ENCODE measurements around the gene CCDC74A.
"Not testable (repeated sequence)": the region's sequence is repeated elsewhere in the genome, so short reads cannot be mapped to it uniquely, and the experiment has no call there.

Gene CCDC74A

DNA sequence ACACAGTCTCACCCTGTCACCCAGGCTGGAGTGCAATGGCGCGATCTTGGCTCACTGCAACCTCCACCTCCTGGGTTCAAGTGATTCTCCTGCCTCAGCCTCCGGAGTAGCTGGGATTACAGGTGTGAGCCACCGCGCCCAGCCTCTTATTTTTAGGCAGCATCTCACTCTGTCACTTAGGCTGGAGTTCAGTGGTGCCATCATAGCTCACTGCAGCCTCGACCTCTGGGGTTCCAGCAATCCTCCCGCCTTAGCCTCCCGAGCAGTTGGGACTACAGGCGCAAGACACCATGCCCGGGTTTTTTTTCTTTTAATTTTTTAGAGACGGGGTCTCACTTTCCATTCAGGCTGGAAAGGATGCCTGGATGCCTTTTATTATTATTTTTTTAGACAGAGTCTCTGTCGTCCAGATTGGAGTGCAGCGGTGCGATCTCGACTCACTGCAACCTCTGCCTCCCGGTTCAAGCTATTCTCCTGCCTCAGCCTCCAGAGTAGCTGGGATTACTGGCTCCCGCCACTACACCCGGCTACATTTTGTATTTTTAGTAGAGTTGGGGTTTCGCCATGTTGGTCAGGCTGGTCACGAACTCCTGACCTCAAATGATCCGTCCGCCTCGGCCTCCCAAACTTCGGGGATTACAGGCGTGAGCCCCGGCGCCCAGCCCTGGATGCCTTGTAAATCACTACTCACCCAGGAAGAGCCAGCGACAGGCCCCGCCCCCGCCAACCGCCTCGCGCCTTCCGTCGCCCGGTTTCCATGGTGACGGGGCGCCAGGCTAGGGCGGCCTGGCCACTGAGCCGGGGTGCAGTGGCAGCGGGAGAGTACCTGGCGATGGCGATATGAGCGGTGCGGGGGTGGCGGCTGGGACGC, at the start of gene CCDC74A:
TSS of gene CCDC74A (plus strand) at position 758 of the 871 bp plus-strand sequence. CDS start at position 841, 83 bp downstream.
- DNase-seq, result peak; percentile 8

DNA sequence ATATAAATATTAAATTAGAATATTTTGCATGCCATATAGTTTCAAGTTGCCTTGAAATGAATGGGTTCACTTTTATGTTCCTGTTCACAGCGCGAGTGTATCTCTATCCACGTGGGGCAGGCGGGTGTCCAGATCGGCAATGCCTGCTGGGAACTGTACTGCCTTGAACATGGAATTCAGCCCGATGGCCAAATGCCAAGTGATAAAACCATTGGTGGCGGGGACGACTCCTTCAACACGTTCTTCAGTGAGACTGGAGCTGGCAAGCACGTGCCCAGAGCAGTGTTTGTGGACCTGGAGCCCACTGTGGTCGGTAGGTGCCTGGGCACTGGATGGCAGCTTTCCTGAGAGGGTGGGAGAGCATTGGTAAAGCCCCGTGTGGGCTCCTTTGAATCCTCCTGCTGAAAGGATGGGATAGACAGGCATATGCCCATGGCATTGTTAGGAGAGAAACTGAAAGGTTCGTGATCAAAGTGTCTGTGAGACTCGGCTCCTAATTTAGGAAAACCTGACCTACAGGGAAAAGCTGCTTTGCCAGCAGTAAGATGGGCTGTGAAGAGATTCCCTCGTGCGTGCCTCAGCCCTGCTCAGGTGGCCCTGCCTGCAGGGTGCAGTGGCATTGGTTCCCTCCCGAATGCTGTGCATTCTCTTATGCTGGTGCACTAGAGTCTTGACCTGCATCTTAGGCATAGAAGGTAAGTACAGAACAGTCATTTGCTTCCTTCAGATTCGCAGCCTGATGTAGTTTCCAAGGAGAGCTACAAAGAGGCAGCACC, 49.4 kb upstream of the CCDC74A start:
- not testable (repeated sequence) for DNase-seq

DNA sequence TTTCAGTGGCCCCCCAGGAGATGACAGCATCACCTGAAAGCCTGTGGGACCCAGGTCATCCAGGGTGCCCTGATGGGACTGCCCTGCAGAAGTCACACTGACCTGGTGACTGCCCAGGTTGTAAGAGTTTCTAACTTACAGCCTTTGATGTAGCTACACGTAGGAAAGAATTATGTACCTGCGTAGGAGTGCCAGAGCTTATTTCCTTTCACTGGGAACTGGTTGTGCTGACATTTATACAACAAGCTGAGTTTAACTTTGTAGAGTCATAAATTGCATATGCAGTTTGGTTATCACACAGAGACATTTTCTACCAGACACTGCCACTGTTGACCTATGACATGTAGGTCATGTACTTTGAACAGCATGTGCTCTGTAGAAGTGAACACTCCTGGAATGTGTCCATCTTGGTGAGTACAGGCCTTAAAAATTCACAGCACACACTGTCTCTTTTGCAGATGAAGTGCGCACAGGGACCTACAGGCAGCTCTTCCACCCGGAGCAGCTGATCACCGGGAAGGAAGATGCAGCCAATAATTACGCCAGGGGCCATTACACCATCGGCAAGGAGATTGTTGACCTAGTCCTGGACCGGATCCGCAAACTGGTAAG, 48.7 kb upstream of the CCDC74A start:
- DNase-seq, result not testable (repeated sequence)

DNA sequence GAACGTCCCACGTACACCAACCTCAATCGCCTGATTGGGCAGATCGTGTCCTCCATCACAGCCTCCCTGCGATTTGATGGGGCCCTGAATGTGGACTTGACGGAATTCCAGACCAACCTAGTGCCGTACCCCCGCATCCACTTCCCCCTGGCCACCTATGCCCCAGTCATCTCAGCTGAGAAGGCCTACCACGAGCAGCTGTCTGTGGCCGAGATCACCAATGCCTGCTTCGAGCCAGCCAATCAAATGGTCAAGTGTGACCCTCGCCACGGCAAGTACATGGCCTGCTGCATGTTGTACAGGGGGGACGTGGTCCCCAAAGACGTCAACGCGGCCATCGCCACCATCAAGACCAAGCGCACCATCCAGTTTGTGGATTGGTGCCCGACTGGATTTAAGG, 47.3 kb upstream of the CCDC74A start:
- DNase-seq, result not testable (repeated sequence)

DNA sequence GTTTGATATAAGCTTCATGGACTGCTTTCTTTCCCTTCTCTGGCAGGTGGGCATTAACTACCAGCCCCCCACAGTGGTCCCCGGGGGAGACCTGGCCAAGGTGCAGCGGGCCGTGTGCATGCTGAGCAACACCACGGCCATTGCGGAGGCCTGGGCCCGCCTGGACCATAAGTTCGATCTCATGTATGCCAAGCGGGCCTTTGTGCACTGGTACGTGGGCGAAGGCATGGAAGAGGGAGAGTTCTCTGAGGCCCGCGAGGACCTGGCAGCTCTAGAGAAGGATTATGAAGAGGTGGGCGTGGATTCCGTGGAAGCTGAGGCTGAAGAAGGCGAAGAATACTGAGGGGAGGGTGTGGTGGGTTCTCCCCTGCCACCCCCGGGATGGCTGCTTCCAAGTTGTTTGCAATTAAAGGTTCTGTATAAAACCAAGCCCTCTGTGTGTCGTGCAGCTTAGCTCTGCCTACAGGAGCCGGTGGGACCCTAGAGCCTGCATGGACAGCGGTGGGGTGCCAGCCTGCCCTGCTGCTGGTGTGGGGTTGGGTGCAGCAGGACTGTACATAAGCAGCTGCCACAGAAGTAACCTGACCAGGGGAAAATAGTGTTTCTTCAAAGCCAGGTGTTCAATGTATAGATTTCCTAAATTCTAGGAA, 45.1 kb upstream of the CCDC74A start:
- DNase-seq, result not testable (repeated sequence)

DNA sequence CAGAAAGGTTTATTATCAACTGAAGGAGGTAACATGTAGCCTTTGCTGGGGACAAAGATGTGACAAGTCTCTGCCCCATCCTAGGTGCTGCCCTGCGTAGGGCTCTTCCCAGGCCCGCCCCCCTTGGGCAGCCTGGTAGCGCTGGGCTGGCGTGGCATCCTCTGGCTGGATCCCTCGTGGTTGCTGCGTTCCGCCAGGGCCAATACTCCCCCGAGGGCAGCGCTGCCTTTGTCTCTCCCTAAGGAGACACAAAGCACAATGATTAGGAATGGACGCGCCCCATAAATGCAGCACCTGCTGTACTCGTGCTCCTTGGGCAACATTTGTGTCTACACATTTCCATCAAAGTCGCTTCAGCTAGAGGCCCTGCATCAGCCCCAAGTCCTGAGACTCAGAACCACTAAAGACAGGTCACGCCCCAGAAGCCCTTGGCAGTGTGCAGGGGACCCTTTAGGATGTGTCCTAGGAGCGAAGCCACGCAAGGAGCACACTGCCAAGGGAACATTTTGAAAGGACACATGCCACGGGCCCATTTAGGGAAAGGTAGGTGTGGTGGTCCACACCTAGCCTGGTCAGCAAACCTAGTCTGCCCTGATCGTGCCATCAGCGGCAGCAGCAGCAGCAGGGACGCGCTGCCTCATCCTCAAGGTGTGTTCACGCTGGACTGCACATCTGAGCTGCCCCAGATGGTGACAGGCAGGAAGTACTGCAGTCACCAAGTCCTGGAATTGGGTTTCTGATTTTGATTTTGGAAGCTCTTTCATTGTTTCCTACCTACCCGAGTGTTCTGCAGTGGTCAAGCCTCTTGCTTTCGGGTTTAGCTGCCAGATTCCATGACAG, 43.5 kb upstream of the CCDC74A start:
- not testable (repeated sequence) for DNase-seq

DNA sequence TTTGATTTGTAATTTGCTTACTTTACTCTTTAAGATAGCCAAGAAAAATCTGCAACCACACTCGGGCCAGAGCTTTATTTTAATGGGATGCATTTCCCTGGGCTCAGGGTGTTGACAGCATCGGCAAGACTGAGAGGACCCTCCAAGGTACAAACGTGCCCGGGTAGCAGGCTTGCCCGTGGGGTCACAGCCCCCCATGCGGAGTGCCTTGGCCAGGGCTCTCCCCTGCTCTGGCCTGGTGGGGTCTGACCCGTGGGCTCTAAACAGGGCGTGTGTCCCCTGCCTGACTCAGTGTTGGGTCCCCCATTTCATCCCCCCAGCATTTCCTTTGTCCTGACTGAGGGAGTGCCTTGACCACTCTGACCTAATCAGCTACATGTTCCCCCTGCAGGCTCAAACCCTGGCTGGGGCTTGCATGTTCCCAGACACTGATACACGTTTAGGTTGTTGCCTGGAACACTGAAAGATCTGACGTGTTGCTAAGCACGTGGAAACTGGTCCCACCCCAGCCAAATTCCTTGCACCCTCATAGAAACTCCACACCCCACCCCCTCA, 42.7 kb upstream of the CCDC74A start:
- DNase-seq, result not testable (repeated sequence)

DNA sequence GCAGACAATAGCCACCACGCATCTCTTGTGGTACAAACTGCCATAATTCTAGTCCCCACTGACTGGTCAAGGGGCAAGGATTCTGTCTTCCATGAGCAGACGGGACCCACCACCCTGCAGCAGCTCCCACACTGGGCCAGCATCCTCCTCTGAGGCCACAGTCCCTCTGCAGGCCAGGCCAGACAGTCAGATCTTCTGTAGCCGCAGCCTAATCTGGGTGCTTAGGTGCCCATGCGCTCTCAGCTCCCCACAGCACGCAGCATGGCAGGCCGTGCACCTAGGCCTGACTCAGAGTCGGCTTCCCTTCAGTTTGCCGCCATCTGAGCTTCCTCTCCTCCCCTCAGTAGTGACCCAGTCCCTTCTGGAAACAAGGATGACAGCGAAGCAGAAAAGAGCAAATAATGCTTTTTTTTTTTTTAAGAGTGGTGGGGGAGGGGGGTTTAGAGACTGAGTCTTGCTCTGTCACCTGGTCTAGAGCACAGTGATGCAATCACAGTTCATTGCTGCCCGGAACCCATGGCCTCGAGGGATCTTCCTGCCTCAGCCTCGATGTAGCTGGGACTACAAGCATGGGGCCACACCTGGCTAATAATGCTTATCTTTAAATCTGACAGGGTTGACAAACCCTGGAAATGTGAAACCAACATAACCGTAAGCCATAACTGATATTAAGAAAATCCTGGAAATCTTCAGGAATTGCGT, 41.3 kb upstream of the CCDC74A start:
- not testable (repeated sequence) for DNase-seq

DNA sequence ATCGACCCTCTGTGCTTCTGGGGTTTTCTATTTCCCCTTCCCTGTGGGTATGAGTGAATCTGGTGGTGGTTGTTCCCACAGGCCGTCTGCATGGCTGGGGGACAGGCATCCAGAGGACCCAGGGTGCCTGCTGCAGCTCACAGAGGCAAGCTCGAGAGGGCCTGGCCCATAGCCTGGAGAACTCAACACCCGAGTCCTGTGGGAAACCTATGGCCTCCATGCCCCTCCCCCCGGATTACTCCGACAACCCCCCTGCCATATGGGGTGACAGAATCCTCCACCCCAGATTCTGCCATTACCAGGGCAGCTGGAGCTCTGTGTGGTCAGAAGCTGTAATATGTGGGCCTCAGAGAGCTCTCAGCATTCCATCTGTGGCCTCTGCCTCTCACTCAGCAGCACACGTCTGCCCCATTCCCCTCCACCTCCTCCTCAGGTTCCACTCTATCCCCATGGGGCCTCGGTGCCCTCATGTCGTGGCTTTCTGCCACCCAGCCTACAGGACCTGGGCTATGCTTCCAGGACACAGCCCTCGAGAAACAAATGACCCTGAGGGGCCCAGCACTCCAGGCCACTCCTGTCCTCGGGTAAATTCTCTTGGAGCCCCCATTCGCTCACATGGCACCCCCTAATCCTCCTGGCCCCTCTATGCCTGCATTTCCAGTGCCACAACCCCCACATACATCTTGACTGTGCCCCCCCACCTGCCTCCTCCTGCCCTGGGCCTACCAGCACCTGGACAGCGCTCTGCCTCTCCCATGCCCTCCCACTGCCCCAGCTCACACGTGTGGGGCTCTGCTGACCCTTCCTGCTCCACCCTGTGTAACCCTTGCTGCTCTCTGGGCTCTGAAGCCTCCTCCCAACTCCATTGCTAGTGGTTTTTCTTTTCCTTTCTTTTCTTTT, 39.1 kb upstream of the CCDC74A start:
- no peak for DNase-seq

DNA sequence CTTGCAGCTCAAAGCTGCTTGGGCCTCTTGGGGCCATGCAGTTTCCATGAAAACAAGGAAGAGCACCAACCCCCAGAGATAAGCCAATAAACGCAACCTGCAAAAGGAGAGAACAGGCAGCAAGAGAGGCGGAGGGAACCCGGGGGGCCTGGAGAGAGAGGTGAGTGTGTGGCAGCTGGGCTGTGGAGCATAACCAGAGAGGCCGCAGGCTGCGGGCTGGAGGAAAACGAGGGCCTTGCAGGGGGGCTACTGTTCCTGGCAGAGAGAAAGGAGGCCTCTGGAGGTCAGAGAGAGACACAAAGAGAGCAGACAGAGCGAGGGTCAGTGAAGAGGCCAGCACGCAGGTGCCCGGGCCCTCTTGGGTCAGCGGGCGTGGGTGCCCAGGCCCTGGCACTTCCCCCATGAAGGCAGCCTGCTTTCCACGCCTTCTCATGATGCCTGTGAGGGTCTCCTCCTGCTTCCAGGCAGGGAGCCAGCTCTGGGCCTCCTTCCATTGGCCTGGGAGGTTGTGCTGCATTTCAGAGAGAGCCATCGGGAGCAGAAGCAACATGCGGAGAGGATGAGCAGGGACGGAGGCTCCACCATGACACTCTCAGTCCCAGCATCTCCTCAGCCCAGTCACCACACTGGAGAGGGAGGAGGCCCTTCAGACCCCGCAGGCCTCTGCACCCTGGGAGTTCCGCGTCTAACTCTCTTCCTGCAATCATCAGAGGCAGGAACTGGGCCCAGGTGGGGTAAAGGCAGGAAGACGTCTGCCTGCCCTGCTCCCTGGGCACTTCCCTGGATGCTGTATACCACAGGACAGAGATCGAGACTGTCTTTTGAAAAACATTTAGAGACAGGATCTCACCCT, 36.8 kb upstream of the CCDC74A start:
- DNase-seq, result peak; percentile 37

DNA sequence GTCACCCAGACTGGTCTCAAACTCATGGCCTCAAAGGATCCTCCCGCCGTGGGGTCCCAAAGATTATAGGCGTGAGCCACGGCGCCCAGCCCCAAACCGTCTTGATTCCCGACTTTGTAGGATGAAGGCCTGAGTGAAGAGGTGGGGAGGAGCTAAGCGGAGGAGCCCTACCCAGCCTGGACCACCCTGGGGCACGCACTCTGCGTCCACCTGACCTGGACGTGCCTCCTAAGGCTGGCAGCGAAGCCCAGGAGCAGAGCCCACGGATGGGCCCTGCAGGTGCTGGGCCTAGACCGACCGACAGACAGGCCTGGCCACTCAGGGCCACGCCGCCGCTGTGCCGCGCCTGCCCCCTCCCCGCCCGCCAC, 36.2 kb upstream of the CCDC74A start:
- DNase-seq, result not testable (repeated sequence)

DNA sequence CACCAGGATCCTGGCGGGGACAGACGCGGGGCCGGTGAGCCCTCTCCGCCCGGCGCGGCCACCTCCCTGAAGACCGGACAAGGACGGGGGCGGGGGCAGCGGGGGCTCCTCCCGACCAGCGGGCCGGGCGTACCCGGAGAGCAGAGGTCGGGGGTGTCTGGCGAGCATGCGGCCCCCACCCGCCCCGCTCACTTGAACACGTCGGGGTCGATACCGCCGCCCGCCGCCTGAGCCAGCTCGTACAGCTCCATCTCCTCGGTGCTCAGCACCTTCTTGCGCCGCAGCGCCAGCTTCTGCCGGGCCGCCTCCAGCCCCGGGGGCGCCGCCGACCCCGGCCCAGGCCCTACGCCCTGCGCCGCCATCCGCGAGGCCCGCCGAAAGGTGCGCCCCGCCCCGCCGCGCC, 35.7 kb upstream of the CCDC74A start, which contains the start of gene MZT2A:
TSS of gene MZT2A (minus strand) at position 383 of the 403 bp plus-strand sequence. CDS start at position 362, 21 bp downstream.
- DNase-seq, result not testable (repeated sequence)

DNA sequence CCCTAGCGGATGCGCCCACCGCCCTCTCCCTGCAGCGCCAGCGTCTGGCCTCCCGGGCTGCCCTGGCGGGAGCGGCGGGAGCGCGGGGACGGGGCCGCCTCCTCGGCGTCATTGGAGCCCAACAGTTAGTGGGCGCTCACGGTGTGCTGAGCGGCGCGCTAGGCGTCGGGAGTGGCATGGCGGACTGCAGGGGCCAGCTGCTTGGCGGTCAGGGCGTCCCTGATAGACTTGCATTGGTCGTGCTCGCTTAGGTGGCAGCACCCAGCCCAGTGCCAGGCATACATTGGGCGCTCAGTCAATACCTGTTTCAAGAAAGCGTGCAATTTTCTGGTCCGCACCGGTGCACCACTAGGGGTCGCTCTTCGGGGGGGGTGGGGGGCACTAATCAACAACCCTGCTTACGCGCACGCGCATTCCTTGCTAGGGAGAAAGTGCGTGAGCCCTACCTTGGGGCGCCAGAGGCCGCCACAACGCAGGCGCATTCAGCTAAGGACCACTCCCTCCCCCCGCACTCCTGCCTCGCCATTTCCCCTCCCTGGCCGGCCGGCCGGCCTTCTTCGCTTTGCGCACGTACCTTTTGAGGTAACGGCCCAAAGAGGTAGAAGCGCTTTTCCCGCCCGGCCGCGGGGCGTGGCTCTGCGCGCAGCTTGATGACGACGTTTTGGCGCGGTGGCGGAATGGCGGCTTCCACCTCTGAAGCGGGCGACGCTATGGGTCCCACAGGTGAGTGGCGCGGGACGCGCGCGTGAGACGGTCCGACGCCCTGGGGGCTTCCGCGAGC, 35.1 kb upstream of the CCDC74A start:
- DNase-seq, result peak; percentile 91

DNA sequence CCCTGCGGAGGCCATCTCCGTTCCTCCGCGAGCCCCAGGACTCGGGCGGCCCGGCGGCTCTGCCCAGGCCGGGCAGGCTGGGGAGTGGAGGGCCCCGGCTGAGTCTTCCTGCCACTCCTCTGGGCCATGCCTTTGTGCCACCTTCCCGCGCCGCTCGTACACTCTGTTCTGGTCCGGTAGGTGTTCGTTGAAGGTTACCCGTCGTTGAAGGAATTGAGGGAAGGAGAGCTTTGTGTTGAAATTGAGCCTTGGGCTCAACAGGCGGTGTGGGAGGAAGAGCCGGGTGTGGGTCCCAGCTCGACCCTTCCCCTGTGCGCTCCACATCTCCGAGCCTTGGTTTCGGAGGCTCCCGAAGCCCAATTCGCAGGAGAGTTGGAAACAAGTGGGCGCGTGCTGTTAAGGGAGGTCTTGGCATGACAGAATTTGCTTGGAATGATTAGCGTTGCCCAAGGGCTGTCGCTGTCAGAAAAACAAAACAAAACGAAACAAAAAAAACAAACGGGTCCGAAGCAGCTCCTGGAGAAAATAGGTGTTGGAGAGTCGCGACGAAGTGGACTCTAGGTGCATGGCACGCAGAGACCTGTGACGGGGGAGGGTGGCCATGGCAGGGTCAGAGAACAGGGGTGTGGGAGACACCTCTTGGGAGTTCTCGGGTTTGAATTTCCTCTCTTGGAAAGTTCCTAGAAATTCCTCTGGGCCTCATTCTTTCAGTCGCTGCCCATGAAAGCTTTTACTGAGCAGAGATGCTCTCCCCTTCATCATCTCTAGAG, 34.3 kb upstream of the CCDC74A start:
- DNase-seq, result no peak

DNA sequence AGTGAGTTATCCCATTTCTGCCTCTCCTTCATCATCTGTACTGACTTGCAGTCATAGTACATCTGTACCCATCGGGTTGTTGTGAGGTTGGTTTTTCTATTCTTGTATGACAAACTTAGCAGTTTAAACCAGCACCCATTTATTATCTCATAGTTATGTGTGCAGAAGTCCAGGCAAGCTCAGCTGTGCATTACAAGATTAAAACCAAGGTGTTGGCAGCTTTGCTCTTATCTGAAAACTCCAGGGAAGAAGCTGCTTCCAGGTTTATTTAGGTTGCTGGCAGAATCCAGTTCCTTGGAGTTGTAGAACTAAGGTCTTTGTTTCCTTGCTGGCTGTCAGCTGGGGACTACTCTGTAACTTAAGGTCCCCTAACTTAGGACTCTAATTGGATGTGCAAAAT, 32.2 kb upstream of the CCDC74A start:
- DNase-seq, result not testable (repeated sequence)

DNA sequence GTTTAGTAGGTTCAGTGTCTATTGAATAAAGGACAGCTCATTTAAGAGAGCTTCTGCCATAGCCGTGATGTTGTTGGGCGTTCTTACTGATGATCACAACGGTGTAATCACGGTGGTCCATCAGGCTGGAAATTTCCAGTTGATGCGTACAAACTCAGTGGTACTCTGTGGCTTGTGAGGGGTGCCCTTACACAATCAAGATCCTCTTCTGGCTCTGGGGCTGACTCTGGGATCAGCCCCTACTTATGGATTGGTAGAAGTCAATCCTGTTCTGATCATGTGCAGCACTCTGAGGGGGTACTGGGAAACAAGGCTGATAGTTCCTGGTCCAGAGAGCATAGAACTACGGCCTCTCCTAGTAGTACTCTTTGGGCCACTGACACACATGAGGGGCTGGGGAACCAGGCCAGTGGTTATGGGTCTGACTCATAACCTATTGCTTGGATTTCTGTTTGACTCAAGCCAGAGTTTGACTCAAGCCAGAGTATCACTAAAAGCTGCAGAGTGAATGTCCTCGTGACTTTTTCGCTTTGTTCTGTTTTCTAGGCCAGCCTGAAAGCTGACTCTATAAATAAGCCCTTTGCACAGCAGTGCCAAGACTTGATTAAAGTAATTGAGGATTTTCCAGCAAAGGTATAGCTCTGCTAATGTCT, 29.2 kb upstream of the CCDC74A start:
- DNase-seq, result not testable (repeated sequence)

DNA sequence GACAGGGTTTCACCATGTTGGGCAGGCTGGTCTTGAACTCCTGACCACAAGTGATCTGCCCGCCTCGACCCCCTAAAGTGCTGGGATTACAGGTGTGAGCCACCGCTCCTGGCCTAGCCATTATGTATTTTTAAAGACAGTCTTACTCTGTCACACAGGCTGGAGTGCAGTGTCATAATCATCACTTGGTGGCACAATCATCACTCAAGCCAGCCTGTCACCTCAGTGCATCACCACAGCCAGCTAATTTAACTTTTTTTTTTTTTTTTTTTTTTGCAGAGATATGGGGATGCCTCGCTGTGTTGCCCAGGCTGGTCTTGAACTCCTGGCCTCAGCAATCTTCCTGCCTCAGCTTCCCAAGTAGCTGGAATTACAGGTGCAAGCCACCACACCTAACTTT, 24.1 kb upstream of the CCDC74A start:
- not testable (repeated sequence) for DNase-seq

Data from NCI-H1694 treated with DMSO at 0.1 percent for 48 hours (cell line).